Erythroblast (primary cell): ENCODE measurements around the gene GPBAR1.

Experiments
- GATA1 ChIP-seq: IDR thresholded peaks from 2 replicates; pipeline ENCODE4 v1.6.1; 2011; ENCODE audit warnings: low read depth, mild to moderate bottlenecking, control low read depth, low read length, moderate library complexity
- POLR2A ChIP-seq: IDR thresholded peaks from 2 replicates; pipeline ENCODE4 v1.6.1; 2011; ENCODE audit warnings: mild to moderate bottlenecking, low read length

DNA sequence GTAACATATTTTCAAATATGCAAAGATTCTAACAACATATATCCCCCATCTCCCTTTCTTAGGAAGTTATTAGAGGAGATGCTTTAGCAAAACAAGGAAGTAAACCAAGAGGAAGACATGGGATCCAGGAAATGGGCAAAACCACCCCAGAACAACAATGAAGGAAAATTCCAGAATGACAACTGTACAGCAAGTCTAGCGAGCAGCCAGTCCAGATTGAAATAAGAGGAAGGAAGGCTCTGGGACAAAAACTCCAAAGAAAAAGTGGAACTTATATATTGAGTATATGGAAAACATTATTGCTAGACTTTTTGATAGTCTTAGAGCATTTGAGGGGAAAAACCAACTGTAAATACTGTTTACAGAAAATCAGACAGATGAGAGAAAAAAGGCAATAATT is 46.7 kb upstream of the GPBAR1 start:
- TF ChIP-seq POLR2A = no peak
- no peak for TF ChIP-seq GATA1
